HL-60 (cell line): ENCODE data around the gene INSYN1.

Experiments used
- DNase-seq, 2 experiments: peaks; one replicate each; pipeline ENCODE4 v3.0.0-alpha.2; 2010 to 2020; ENCODE audit warnings: low read depth in 1 of 2, low spot score in 1 of 2
- H3K27ac ChIP-seq: fragments of 250-450 bp; sonication (Bioruptor Pico); replicated peaks from 2 replicates; pipeline ENCODE4 v1.5.1; 2020; ENCODE audit warnings: mild to moderate bottlenecking, moderate library complexity
- H3K27me3 ChIP-seq: fragments of 250-450 bp; sonication (Bioruptor Pico); 2 replicates; pipeline ENCODE4 v1.5.1; 2021; ENCODE audit warnings: mild to moderate bottlenecking, moderate library complexity; ENCODE audit not compliant: insufficient read depth, poor library complexity, severe bottlenecking
- H3K4me3 ChIP-seq: replicated peaks from 2 replicates; pipeline ENCODE4 v1.5.1; 2011; ENCODE audit warnings: mild to moderate bottlenecking, control low read depth, low read length; ENCODE audit not compliant: insufficient read depth
- GABPA ChIP-seq: IDR thresholded peaks from 2 replicates; pipeline ENCODE4 v1.6.1; 2012; ENCODE audit warnings: low read depth
- POLR2AphosphoS5 ChIP-seq: IDR thresholded peaks from 2 replicates; pipeline ENCODE4 v1.6.1; 2012; ENCODE audit warnings: low read depth
- SPI1 ChIP-seq: IDR thresholded peaks from 2 replicates; pipeline ENCODE4 v1.6.1; 2012; ENCODE audit warnings: low read depth, mild to moderate bottlenecking, borderline replicate concordance
- TF ChIP-seq, protein P1 (sequence below): IDR thresholded peaks from 2 replicates; pipeline ENCODE4 v1.6.1; 2012; ENCODE audit warnings: low read depth; ENCODE audit not compliant: insufficient replicate concordance
- TF ChIP-seq, protein P2 (sequence below): IDR thresholded peaks from one replicate; pipeline ENCODE4 v1.5.1; 2011; ENCODE audit warnings: low read length, control low read depth, inconsistent platforms; ENCODE audit not compliant: insufficient read depth

INSYN1 gene

DNA sequence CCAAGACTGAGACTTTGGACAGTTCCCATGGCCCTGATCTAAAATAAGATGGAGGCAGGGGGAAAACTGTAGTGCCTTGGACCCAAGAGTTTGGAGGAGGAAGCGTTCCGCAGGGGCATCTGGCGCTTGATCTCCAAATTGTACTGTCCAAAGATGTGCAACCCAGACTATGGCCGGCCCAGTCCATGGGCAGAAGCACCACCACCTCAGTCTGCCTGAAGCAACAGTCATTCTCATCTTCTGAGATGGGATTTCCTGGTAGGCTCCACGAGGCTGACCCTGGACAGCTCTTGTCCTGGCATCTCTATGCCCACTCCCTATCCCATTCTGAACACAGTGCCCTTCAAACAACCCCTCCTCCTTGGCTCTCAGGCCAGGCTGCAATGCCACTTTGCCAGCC lies 3.6 kb downstream of the INSYN1 start:
- Histone ChIP-seq H3K27ac (no peak overlapping the region), H3K4me3 (no peak overlapping the region), H3K27me3 (peaks cover 30% of the 10 kb centered on the region)
- no peak for DNase-seq
- no peak for TF ChIP-seq POLR2AphosphoS5
- TF ChIP-seq GABPA: no peak
- TF ChIP-seq, protein P1, sequence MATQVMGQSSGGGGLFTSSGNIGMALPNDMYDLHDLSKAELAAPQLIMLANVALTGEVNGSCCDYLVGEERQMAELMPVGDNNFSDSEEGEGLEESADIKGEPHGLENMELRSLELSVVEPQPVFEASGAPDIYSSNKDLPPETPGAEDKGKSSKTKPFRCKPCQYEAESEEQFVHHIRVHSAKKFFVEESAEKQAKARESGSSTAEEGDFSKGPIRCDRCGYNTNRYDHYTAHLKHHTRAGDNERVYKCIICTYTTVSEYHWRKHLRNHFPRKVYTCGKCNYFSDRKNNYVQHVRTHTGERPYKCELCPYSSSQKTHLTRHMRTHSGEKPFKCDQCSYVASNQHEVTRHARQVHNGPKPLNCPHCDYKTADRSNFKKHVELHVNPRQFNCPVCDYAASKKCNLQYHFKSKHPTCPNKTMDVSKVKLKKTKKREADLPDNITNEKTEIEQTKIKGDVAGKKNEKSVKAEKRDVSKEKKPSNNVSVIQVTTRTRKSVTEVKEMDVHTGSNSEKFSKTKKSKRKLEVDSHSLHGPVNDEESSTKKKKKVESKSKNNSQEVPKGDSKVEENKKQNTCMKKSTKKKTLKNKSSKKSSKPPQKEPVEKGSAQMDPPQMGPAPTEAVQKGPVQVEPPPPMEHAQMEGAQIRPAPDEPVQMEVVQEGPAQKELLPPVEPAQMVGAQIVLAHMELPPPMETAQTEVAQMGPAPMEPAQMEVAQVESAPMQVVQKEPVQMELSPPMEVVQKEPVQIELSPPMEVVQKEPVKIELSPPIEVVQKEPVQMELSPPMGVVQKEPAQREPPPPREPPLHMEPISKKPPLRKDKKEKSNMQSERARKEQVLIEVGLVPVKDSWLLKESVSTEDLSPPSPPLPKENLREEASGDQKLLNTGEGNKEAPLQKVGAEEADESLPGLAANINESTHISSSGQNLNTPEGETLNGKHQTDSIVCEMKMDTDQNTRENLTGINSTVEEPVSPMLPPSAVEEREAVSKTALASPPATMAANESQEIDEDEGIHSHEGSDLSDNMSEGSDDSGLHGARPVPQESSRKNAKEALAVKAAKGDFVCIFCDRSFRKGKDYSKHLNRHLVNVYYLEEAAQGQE: no peak
- TF ChIP-seq SPI1: no peak
- TF ChIP-seq, protein P2, sequence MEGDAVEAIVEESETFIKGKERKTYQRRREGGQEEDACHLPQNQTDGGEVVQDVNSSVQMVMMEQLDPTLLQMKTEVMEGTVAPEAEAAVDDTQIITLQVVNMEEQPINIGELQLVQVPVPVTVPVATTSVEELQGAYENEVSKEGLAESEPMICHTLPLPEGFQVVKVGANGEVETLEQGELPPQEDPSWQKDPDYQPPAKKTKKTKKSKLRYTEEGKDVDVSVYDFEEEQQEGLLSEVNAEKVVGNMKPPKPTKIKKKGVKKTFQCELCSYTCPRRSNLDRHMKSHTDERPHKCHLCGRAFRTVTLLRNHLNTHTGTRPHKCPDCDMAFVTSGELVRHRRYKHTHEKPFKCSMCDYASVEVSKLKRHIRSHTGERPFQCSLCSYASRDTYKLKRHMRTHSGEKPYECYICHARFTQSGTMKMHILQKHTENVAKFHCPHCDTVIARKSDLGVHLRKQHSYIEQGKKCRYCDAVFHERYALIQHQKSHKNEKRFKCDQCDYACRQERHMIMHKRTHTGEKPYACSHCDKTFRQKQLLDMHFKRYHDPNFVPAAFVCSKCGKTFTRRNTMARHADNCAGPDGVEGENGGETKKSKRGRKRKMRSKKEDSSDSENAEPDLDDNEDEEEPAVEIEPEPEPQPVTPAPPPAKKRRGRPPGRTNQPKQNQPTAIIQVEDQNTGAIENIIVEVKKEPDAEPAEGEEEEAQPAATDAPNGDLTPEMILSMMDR: no peak

DNA sequence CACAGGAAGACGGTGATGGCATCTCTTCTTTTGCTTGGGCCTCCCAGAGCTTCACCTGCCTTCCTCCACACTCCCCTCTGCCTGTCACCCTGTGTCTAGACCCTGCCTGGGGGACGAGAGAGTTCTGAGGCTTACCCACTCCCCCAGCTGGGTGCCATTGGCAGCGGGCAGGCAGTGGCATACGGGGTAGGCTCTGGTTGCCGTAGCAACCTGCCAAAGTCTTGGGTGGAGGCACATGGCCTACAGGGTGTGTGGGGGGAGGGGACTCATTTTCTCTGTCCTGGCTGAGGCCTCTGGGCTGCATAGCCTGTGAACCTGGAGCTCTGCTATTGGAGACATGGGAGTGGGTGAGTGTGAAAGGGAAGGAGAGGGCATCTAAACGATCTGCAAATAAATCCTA lies 4.4 kb downstream of the INSYN1 start:
- no peak for TF ChIP-seq SPI1
- TF ChIP-seq GABPA: no peak
- TF ChIP-seq, protein P2: no peak
- TF ChIP-seq, protein P1: no peak
- no peak for TF ChIP-seq POLR2AphosphoS5
- no peak overlapping the region for H3K27ac ChIP-seq
- no peak for DNase-seq
- H3K4me3 ChIP-seq: no peak overlapping the region
- H3K27me3 ChIP-seq: peaks cover 23% of the 10 kb centered on the region

DNA sequence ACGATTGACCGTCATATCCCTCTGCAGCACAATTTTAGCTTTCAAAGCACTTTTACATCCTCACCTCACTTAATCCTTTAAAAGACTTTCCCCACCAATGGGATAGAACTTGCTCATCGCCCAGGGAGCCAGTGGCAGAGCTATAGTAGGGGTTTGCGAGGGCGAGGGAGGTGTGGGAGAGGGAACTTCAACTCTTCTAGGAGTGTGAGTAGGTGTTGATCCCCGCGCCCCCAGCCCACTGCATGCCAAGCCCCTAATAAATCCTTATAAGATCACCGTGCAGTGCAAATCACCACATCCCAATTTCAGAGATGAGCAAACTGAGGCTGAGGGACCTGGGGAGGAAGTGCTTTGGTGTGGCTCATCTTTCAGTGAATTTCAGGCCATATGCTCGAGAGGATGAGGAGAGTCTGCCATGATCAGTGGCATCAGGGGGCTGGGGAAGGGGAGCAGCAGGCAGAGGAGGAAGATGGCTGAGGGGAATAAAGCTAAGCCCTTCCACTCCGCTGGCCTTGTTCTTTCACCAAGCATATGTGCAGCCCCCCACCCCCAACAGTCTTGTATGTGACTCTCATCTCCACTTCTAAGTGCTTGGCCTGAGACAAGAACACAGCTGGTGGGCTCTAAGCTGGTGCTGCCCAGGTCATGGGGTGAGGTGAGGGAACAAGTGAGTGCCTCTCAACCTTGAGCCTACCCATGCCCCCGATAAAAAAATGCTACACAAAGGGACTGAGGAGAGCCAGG lies 5.1 kb downstream of the INSYN1 start:
- H3K27me3 ChIP-seq: peaks cover 19% of the 10 kb centered on the region

More for the DNA sequence above, 5.1 kb downstream of the INSYN1 start:
- no peak for DNase-seq
- TF ChIP-seq, protein P2: no peak
- TF ChIP-seq GABPA (no peak), POLR2AphosphoS5 (no peak), SPI1 (no peak)
- TF ChIP-seq, protein P1: no peak
- H3K27ac ChIP-seq: no peak overlapping the region
- H3K4me3 ChIP-seq: no peak overlapping the region
